HEK293 (cell line): ENCODE measurements around the gene ST7.

Experiments
- CTCF ChIA-PET: fragments of 350-600 bp; formaldehyde crosslinking; extraction: SDS; loops from one replicate; lab custom pipeline; 2021; ENCODE audit warnings: antibody characterized with exemption; lab: Yijun Ruan, JAX
- POLR2A ChIA-PET: fragments of 300-600 bp; formaldehyde crosslinking; extraction: SDS; loops from one replicate; lab custom pipeline; 2020; ENCODE audit warnings: antibody characterized with exemption, inconsistent platforms; lab: Yijun Ruan, JAX
- H3K27ac ChIP-seq: fragments of 200-500 bp; sonication (Bioruptor generic); 2 replicates; pipeline ENCODE4 v1.5.1; 2014; ENCODE audit warnings: low read depth, low read length, control low read depth, inconsistent platforms; ENCODE audit errors: extremely low read depth
- H3K36me3 ChIP-seq, 2 experiments: fragments of 200-500 bp in 1 of 2; sonication (Bioruptor generic) in 1 of 2; 1 replicate in 1 of 2; 2 replicates in 1 of 2; pipeline ENCODE4 v1.5.1; 2014 to 2017; ENCODE audit warnings: inconsistent platforms in 2 of 2, low read length in 2 of 2; ENCODE audit not compliant: control insufficient read depth in 2 of 2, insufficient read depth in 1 of 2
- H3K4me1 ChIP-seq: fragments of 200-500 bp; sonication (Bioruptor generic); 2 replicates; pipeline ENCODE4 v1.5.1; 2014; ENCODE audit warnings: mild to moderate bottlenecking, low read length, inconsistent platforms; ENCODE audit not compliant: control insufficient read depth, insufficient read depth
- H3K4me3 ChIP-seq: 2 replicates; pipeline ENCODE4 v1.5.1; 2011; ENCODE audit warnings: low read depth, mild to moderate bottlenecking, control low read depth, low read length, moderate library complexity
- H3K9me3 ChIP-seq: fragments of 200-500 bp; sonication (Bioruptor generic); 2 replicates; pipeline ENCODE4 v1.5.1; 2014; ENCODE audit warnings: low read depth, low read length, inconsistent platforms; ENCODE audit not compliant: control insufficient read depth, insufficient read depth
- FEZF1 ChIP-seq: fragments of 450-650 bp; formaldehyde crosslinking; IDR thresholded peaks from 2 replicates; pipeline ENCODE4 v1.5.1; 2016; ENCODE audit warnings: missing biosample characterization, missing genetic modification characterization
- KLF9 ChIP-seq: fragments of 450-650 bp; formaldehyde crosslinking; IDR thresholded peaks from 2 replicates; pipeline ENCODE4 v1.5.1; 2016; ENCODE audit warnings: missing biosample characterization, missing genetic modification characterization, low read depth
- OVOL3 ChIP-seq: fragments of 450-650 bp; formaldehyde crosslinking; IDR thresholded peaks from 2 replicates; pipeline ENCODE4 v1.5.1; 2016; ENCODE audit warnings: missing biosample characterization, missing genetic modification characterization
- PRDM6 ChIP-seq: fragments of 450-650 bp; formaldehyde crosslinking; IDR thresholded peaks from 2 replicates; pipeline ENCODE4 v1.5.1; 2017; ENCODE audit warnings: missing biosample characterization, missing genetic modification characterization
- ZBTB20 ChIP-seq: fragments of 450-650 bp; formaldehyde crosslinking; IDR thresholded peaks from 2 replicates; pipeline ENCODE4 v1.5.1; 2016; ENCODE audit warnings: missing biosample characterization, missing genetic modification characterization
- ZBTB7A ChIP-seq: fragments of 450-650 bp; formaldehyde crosslinking; IDR thresholded peaks from 2 replicates; pipeline ENCODE4 v1.5.1; 2016; ENCODE audit warnings: low read depth, missing biosample characterization, missing genetic modification characterization
- ZNF112 ChIP-seq: fragments of 450-650 bp; formaldehyde crosslinking; IDR thresholded peaks from 2 replicates; pipeline ENCODE4 v1.5.0; 2017; ENCODE audit warnings: missing biosample characterization, missing genetic modification characterization
- ZNF132 ChIP-seq: fragments of 450-650 bp; formaldehyde crosslinking; IDR thresholded peaks from 2 replicates; pipeline ENCODE4 v1.5.1; 2017; ENCODE audit warnings: missing biosample characterization, missing genetic modification characterization, borderline replicate concordance
- ZNF140 ChIP-seq: fragments of 450-650 bp; formaldehyde crosslinking; IDR thresholded peaks from 2 replicates; pipeline ENCODE4 v1.5.1; 2016; ENCODE audit warnings: missing biosample characterization, missing genetic modification characterization
- ZNF146 ChIP-seq: fragments of 450-650 bp; formaldehyde crosslinking; IDR thresholded peaks from 2 replicates; pipeline ENCODE4 v1.5.1; 2016; ENCODE audit warnings: missing biosample characterization, missing genetic modification characterization
- ZNF19 ChIP-seq: fragments of 450-650 bp; formaldehyde crosslinking; IDR thresholded peaks from 2 replicates; pipeline ENCODE4; 2016; ENCODE audit warnings: missing biosample characterization, missing genetic modification characterization, low read depth
- ZNF24 ChIP-seq: fragments of 450-650 bp; formaldehyde crosslinking; IDR thresholded peaks from 2 replicates; pipeline ENCODE4 v1.5.1; 2016; ENCODE audit warnings: missing biosample characterization, missing genetic modification characterization
- ZNF324 ChIP-seq: fragments of 450-650 bp; formaldehyde crosslinking; IDR thresholded peaks from 2 replicates; pipeline ENCODE4 v1.5.1; 2016; ENCODE audit warnings: missing biosample characterization, missing genetic modification characterization
- ZNF394 ChIP-seq: fragments of 450-650 bp; formaldehyde crosslinking; IDR thresholded peaks from 2 replicates; pipeline ENCODE4 v1.5.1; 2016; ENCODE audit warnings: missing biosample characterization, missing genetic modification characterization, mild to moderate bottlenecking, moderate library complexity, borderline replicate concordance
- ZNF433 ChIP-seq: fragments of 450-650 bp; formaldehyde crosslinking; IDR thresholded peaks from 2 replicates; pipeline ENCODE4 v1.5.1; 2016; ENCODE audit warnings: missing biosample characterization, missing genetic modification characterization, low read depth
- ZNF48 ChIP-seq: fragments of 450-650 bp; formaldehyde crosslinking; IDR thresholded peaks from 2 replicates; pipeline ENCODE4 v1.5.1; 2016; ENCODE audit warnings: missing biosample characterization, missing genetic modification characterization
- ZNF621 ChIP-seq: fragments of 450-650 bp; formaldehyde crosslinking; IDR thresholded peaks from 2 replicates; pipeline ENCODE4 v1.5.1; 2017; ENCODE audit warnings: missing biosample characterization, missing genetic modification characterization
- ZNF623 ChIP-seq: fragments of 450-650 bp; formaldehyde crosslinking; IDR thresholded peaks from 2 replicates; pipeline ENCODE4 v1.5.1; 2016; ENCODE audit warnings: missing biosample characterization, missing genetic modification characterization
- ZNF624 ChIP-seq: fragments of 450-650 bp; formaldehyde crosslinking; IDR thresholded peaks from 2 replicates; pipeline ENCODE4 v1.5.1; 2017; ENCODE audit warnings: missing biosample characterization, missing genetic modification characterization
- ZNF76 ChIP-seq: fragments of 450-650 bp; formaldehyde crosslinking; IDR thresholded peaks from 2 replicates; pipeline ENCODE4; 2016; ENCODE audit warnings: low read depth, missing biosample characterization, missing genetic modification characterization, borderline replicate concordance
- TF ChIP-seq, protein P1 (sequence below): sonication (generic); formaldehyde crosslinking; IDR thresholded peaks from 2 replicates; pipeline ENCODE4 v1.8.1; 2022; ENCODE audit warnings: mild to moderate bottlenecking, moderate library complexity, missing genetic modification reagents

ST7 gene

DNA sequence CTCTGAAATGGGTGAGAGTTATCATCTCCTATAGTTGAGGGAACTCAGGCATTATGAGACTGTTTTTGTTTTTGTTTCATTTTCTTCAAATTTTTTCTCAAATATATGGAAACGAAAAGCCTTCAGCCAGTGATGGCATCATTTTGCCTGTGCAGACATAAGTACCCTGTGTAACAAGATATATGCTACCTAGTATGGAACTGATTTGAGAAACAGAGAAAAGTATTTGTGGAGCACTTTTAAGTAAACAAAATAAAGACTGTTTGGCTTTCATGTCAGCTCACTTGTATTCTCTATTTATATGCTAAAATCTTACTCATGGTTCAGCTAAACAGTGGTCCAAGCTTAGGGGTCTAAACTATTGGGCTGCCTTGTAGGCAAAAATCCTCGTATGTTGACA lies 219.0 kb downstream of the ST7 start (continued):
- TF ChIP-seq ZNF112 (tag by site-specific recombination) = no peak
- TF ChIP-seq ZNF48 (tag by site-specific recombination) = no peak
- TF ChIP-seq ZBTB7A (tag by site-specific recombination) = no peak
- no peak for TF ChIP-seq ZNF76

DNA sequence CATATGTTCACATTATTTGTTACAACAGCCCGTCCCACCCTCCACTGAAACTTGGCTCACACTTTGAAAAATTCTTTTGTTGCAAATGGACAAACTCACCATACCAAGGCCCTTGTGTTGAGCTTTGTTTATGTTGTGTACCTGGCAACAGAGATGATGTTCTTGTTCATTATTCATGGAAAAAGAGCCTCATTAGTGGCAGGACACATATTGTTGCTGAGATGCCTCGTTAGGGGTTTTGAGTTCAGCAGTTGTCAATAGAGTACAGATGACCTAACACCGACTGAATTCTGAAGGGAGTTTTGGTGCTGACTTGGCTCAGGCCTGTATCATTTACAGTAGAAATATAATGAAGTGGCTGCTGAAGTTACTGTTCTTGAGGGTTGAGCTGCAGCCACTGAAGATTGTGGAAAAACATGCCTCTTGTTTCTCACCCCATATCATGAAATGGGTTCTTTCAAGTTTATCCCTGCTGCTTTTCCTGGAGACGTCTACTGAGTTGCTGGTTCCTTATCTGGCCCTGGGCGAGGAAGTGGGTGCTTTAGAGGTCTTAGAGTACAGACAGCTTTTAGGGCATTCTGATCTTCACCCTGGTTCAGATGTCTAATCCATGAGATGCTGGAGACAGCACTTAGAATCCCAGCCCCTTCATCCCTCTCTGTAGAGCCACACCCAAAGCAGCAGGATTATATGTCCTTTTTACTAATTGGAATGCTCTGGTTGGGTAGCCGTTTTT lies 219.9 kb downstream of the ST7 start:
- Histone ChIP-seq H3K4me1 (peaks cover 3% of the 10 kb centered on the region; the same call in 1 of the 2 replicates), H3K27ac (no peak overlapping the region), H3K36me3 (no peaks in the 10 kb centered on the region), H3K9me3 (no peaks in the 10 kb centered on the region), H3K4me3 (no peak overlapping the region)
- CTCF ChIA-PET = interaction anchor here (0.6 to 1.1 kb wide), 2 partner anchors 39 to 1263 kb away, joined by 3 read pairs; no protein-coding TSS in a partner anchor
- TF ChIP-seq ZNF24 (tag by site-specific recombination) (no peak), ZNF140 (tag by site-specific recombination) (no peak), ZNF623 (tag by site-specific recombination) (no peak), FEZF1 (tag by site-specific recombination) (no peak), ZNF624 (tag by site-specific recombination) (no peak), OVOL3 (tag by site-specific recombination) (no peak), PRDM6 (no peak), ZNF394 (tag by site-specific recombination) (no peak)
- TF ChIP-seq, protein P1, sequence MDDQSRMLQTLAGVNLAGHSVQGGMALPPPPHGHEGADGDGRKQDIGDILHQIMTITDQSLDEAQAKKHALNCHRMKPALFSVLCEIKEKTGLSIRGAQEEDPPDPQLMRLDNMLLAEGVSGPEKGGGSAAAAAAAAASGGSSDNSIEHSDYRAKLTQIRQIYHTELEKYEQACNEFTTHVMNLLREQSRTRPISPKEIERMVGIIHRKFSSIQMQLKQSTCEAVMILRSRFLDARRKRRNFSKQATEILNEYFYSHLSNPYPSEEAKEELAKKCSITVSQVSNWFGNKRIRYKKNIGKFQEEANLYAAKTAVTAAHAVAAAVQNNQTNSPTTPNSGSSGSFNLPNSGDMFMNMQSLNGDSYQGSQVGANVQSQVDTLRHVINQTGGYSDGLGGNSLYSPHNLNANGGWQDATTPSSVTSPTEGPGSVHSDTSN (CRISPR knock-in tag) = no peak
- POLR2A ChIA-PET = no interaction called here

- POLR2A ChIA-PET = no interaction called here
- TF ChIP-seq KLF9 (tag by site-specific recombination) (no peak), ZNF146 (tag by site-specific recombination) (no peak), ZNF621 (tag by site-specific recombination) (no peak), ZNF324 (tag by site-specific recombination) (no peak), ZNF132 (tag by site-specific recombination) (no peak), ZNF19 (no peak), ZBTB20 (tag by site-specific recombination) (no peak), ZNF433 (tag by site-specific recombination) (no peak)
- H3K36me3 ChIP-seq = no peaks in the 10 kb centered on the region
- no peak overlapping the region for H3K4me3 ChIP-seq
- CTCF ChIA-PET = no interaction called here
- H3K4me1 ChIP-seq = no peaks in the 10 kb centered on the region
- no peaks in the 10 kb centered on the region for H3K9me3 ChIP-seq
- no peak overlapping the region for H3K27ac ChIP-seq
These were observed 222.9 kb downstream of the ST7 start for GRCh38 chr7:117176206-117176605.
